Coronary artery (tissue), 2 donors: ENCODE results near the gene BRPF1.

Experiments used
- DNase-seq: peaks from one replicate; pipeline ENCODE4 v3.0.0-alpha.2; 2017; ENCODE audit warnings: low spot score
- H3K27ac ChIP-seq, 2 donors: fragments of 200-600 bp; sonication (generic); one replicate each; pipeline ENCODE4 v1.5.1; 2016 to 2019
- H3K4me3 ChIP-seq: fragments of 200-600 bp; sonication (generic); 2 replicates; pipeline ENCODE4 v1.5.1; 2016; ENCODE audit warnings: mild to moderate bottlenecking, moderate library complexity
- CTCF ChIP-seq: fragments of 200-600 bp; sonication (generic); IDR thresholded peaks from one replicate; pipeline ENCODE4 v1.5.1; 2019; ENCODE audit warnings: antibody characterized with exemption

BRPF1 gene

GRCh38 chr3:9776896-9777693, 45.6 kb downstream of the BRPF1 start:
- no peak for DNase-seq
- Histone ChIP-seq H3K4me3 (no peak overlapping the region), H3K27ac (no peak overlapping the region)
- TF ChIP-seq CTCF: no peak

- no peak for TF ChIP-seq CTCF
- no peak for DNase-seq
- H3K27ac ChIP-seq: peak overlapping the region in 1 of 2 donors; percentile 31
- H3K4me3 ChIP-seq: no peak overlapping the region
Observed at GRCh38 chr3:9777694-9778021, 46.1 kb downstream of the BRPF1 start.

- TF ChIP-seq CTCF: no peak
- Histone ChIP-seq H3K27ac (peak overlapping the region in 1 of 2 donors; percentile 47), H3K4me3 (no peak overlapping the region)
Observed at GRCh38 chr3:9778143-9779074, 46.9 kb downstream of the BRPF1 start.

GRCh38 chr3:9779075-9779593, 47.6 kb downstream of the BRPF1 start:
- no peak for DNase-seq
- Histone ChIP-seq H3K27ac (peak overlapping the region in 1 of 2 donors; percentile 47), H3K4me3 (no peak overlapping the region)
- TF ChIP-seq CTCF: no peak

More at GRCh38 chr3:9778143-9779074, 46.9 kb downstream of the BRPF1 start:
- DNase-seq: no peak

- Histone ChIP-seq H3K4me3 (no peak overlapping the region), H3K27ac (peak overlapping the region in 1 of 2 donors; percentile 40)
- DNase-seq: no peak
- TF ChIP-seq CTCF: no peak
Observed at GRCh38 chr3:9779721-9780457, 48.4 kb downstream of the BRPF1 start.

- TF ChIP-seq CTCF: no peak
- H3K27ac ChIP-seq: peak overlapping the region in 1 of 2 donors; percentile 40
- H3K4me3 ChIP-seq: no peak overlapping the region
- no peak for DNase-seq
Observed at GRCh38 chr3:9780458-9780812, 48.9 kb downstream of the BRPF1 start.
